ENCODE data around the gene LCN12. TPM values are rescaled to one million over a fixed set of nuclear protein-coding genes. Genes with fewer than 3 reads are reported as not detected.

The LCN12 gene
- total RNA-seq, 2 donors from 2014 or later, result 0.64 to 2.0 TPM

DNA sequence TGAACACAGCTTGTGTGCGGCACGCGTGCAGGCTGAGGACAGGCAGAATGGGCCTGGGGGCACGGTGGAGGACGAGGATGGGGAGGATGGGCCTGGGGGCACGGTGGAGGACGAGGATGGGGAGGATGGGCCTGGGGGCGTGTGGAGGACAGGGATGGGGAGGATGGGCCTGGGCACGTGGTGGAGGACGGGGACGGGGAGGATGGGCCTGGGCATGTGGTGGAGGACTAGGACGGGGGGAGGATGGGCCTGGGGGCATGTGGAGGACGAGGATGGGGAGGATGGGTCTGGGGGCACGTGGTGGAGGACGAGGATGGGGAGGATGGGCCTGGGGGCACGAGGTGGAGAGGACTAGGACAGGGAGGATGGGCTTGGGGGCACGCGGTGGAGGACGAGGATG is 29.5 kb upstream of the LCN12 start:
- no peaks in the 10 kb centered on the region for H3K9me3 Mint-ChIP-seq
- H3K27ac Mint-ChIP-seq, result peak overlapping the region; percentile 27 to 81
- ATAC-seq (no peak), DNase-seq (ENCODE audit: low spot score in 2 of 2) (no peak)
- peaks cover 0 to 11% of the 10 kb centered on the region in 2 donors for H3K36me3 Mint-ChIP-seq

DNA sequence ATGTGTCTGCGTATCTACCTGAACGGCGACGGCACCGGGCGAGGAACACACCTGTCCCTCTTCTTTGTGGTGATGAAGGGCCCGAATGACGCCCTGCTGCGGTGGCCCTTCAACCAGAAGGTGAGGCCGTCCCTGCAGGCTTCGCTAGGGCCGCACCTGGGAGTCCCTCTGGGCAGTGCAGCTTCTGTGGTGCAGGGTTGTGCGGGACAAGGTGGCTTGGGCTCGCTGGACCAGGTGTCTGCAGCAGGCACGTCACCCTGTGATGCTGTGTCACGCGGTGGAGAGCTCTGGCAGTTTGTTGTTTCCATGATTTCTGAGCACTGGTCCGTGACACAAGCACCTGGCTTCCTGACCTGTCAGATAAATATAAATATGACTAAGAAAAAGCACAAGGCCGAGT is 28.2 kb upstream of the LCN12 start:
- no peak overlapping the region for H3K27ac Mint-ChIP-seq
- DNase-seq (ENCODE audit: low spot score in 2 of 2) (no peak), ATAC-seq (no peak)
- no peaks in the 10 kb centered on the region for H3K9me3 Mint-ChIP-seq
- peaks cover 0 to 16% of the 10 kb centered on the region in 2 donors for H3K36me3 Mint-ChIP-seq

DNA sequence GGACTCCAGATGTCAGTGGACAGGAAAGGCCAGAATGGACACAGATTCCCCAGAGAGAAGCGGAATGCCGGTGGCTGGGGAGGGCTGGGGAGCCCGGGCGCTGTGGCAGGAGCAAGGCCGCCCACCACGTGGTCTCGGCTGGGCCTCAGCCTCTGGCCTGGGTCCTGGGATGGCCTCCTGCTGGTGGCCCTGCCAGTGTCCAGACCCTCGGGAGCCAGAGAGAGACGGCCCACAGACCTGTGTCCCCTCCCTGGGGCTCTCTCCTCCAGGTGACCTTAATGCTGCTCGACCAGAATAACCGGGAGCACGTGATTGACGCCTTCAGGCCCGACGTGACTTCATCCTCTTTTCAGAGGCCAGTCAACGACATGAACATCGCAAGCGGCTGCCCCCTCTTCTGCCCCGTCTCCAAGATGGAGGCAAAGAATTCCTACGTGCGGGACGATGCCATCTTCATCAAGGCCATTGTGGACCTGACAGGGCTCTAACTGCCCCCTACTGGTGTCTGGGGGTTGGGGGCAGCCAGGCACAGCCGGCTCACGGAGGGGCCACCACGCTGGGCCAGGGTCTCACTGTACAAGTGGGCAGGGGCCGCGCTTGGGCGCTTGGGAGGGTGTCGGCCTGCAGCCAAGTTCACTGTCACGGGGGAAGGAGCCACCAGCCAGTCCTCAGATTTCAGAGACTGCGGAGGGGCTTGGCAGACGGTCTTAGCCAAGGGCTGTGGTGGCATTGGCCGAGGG is 26.5 kb upstream of the LCN12 start:
- DNase-seq (ENCODE audit: low spot score in 2 of 2), result no peak
- Mint-ChIP-seq H3K9me3 (no peaks in the 10 kb centered on the region), H3K36me3 (peaks cover 0 to 9% of the 10 kb centered on the region in 2 donors), H3K27ac (no peak overlapping the region)
- no peak for ATAC-seq

DNA sequence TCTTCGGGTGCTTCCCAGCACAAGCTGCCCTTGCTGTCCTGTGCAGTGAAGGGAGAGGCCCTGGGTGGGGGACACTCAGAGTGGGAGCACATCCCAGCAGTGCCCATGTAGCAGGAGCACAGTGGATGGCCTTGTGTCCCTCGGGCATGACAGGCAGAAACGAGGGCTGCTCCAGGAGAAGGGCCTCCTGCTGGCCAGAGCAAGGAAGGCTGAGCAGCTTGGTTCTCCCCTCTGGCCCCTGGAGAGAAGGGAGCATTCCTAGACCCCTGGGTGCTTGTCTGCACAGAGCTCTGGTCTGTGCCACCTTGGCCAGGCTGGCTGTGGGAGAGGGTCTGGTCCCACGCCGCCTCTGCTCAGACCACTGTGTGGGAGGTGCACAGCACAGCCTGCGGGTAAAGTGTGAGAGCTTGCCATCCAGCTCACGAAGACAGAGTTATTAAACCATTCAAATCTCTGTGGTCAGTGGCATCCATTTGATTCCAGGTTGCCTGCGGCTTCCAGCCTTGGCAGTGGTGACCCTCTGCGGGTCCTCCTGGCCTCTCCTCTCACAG is 25.8 kb upstream of the LCN12 start:
- Mint-ChIP-seq H3K9me3 (no peaks in the 10 kb centered on the region), H3K27ac (peak overlapping the region in 1 of 2 donors; percentile 80), H3K36me3 (peaks cover under 1 to 9% of the 10 kb centered on the region in 2 donors)
- DNase-seq (ENCODE audit: low spot score in 2 of 2), result no peak
- ATAC-seq, result peak in 1 of 2 donors; percentile 21

DNA sequence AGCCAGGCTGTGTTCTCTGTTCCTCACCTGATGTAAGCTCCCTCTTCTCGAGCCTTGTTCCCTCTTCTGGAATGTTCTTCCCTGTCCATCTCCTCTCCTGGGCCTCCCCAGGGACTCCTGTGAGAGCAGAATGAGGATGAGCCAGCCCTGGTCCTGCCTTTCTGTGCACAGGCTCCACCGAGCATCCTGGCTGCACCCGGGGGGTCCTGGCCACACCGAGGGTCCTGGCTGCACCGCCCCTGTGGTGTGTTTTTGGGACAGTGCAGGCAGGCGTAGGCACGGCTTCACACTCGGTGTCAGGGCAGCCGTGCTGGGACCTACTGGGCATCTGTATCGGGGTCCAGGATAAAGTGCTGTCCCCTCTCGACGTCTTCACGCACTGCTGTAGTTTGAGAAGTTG is 25.3 kb upstream of the LCN12 start:
- no peaks in the 10 kb centered on the region for H3K9me3 Mint-ChIP-seq
- DNase-seq (ENCODE audit: low spot score in 2 of 2) (no peak), ATAC-seq (no peak)
- peak overlapping the region in 1 of 2 donors; percentile 80 for H3K27ac Mint-ChIP-seq
- H3K36me3 Mint-ChIP-seq, result peaks cover 6 to 9% of the 10 kb centered on the region in 2 donors

DNA sequence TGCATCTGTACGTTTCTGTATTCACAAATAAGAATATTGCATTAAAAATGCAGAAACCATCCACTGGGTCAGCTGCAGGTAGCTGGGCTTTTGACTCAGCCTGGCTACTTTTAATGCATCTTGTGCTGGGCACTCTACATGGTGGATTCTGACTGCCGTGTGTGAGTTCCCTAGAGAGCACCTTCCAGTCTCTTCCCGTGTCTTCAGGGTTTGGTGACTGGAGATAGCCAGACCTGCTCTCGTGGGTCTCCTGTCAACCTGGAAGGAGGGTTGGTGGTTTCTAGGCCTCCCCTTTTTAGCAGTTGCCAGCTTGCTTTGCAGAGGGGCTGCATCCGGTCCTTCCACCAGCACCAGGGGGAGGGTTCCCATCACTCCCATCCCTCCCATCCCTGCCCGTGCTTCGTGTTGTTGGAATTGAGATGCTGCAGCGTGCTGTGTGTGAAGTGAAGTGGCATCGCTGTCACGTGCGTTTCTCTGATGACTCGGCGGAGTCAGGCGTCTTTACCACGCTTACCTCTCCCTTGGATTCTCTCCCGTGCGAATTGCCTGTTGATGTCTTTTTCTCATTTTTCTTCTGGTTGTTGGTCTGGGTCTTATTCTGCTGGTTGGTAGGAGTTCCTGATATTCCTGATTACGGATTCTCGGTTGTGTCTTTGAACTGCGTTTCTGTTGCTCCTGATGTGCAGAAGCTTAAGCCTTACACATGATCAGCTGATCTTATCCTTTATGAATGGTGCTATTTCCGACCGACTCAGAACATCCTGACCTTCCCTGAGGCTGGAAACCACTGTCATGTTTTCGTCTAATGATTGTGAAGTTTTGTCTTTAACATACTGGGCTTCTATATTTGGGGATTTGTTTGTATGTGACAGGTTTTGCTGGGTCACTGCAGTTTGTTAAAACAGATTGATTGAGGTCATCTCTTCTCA is 24.5 kb upstream of the LCN12 start:
- Mint-ChIP-seq H3K9me3 (no peaks in the 10 kb centered on the region), H3K27ac (peak overlapping the region; percentile 63 to 80), H3K36me3 (peaks cover 9 to 13% of the 10 kb centered on the region in 2 donors)
- DNase-seq (ENCODE audit: low spot score in 2 of 2) (no peak), ATAC-seq (no peak)

DNA sequence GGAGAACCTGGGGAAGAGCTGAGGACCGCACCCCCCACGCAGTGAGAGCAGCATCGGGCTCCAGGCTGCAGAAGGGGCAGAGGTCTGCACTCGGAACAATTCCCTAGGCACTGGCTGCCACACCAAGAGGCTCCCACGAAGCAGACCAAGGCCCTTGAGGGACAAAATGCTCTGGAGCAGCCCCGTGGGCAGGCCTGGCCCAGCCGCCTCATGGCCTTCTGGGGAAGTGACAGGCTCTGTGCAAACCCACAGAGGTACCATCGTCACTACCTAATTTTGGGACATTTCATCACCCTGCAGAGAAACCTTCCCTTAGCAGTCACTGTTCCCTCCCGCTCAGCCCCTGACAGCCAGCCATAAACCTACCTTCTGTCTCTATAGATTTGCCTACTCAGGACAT is 23.5 kb upstream of the LCN12 start:
- ATAC-seq, result peak; percentile 14 to 36
- Mint-ChIP-seq H3K27ac (peak overlapping the region in 1 of 2 donors; percentile 75), H3K36me3 (peaks cover 9 to 20% of the 10 kb centered on the region in 2 donors), H3K9me3 (peaks cover 0 to 6% of the 10 kb centered on the region in 2 donors)
- no peak for DNase-seq (ENCODE audit: low spot score in 2 of 2)

DNA sequence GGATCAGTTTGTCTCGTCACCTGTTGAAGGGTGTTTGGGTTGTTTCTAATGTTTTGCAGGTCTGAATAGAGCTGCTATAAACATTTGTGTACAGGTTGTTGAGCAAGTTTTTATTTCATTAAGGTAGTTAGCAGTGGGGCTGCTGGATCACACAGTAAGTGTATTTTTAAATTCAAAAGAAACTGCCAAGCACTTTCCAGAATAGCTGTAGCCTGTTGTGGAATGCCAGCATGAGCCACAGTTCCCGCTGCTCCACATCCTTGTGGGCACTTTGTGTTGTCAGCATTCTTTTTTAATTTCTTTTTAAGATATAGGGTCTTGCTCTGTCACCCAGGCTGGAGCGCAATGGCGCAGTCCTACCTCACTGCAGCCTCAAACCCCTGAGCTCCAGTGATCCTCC is 22.1 kb upstream of the LCN12 start:
- Mint-ChIP-seq H3K36me3 (peaks cover 9 to 20% of the 10 kb centered on the region in 2 donors), H3K27ac (peak overlapping the region; percentile 31 to 47), H3K9me3 (peaks cover 0 to 6% of the 10 kb centered on the region in 2 donors)
- no peak for DNase-seq (ENCODE audit: low spot score in 2 of 2)
- ATAC-seq, result no peak

DNA sequence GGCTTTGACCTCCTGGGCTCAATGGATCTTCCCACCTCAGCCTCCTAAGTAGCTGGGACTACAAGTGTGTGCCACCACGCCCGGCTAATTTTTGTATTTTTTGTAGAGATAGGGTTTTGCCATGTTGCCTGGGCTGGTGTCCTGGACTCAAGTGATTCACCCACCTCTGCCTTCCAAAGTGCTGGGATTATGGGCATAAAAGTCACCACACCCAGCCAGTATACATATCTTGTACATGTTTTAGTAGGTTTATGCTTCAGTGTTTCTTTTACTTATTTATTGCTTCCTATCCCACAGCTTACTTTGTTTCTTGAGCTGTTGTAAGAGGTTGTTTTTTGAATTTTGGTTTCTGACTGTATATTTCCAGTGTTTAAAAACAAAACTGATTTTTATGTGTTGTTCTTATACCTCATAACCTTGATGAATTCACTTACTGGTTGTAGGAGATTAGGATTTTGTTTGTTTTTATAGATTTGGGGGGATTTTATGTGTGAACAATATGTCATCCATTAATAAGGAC is 20.4 kb upstream of the LCN12 start:
- Mint-ChIP-seq H3K36me3 (peaks cover 9 to 20% of the 10 kb centered on the region in 2 donors), H3K27ac (peak overlapping the region; percentile 12 to 14), H3K9me3 (peaks cover 0 to 6% of the 10 kb centered on the region in 2 donors)
- DNase-seq (ENCODE audit: low spot score in 2 of 2) (no peak), ATAC-seq (no peak)

DNA sequence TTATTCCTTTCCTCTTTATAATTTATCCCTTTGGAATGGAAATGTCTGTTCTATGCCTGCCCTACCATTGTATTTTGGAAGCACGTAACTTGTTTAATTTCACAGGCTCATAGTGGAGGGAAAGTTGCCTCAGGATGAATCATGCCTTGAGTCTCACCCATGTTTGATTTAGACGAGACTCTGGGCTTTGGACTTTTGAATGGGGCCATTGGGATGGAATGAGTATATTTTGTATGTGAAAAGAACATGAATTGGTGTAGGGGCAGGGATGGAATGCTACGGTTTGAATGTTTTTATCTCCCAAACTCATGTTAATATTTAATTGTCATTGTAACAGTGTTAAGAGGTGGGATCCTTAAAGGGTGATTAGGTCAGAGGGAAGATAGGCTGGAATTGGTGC is 17.8 kb upstream of the LCN12 start:
- no peak for ATAC-seq
- Mint-ChIP-seq H3K9me3 (peaks cover 0 to 6% of the 10 kb centered on the region in 2 donors), H3K27ac (peak overlapping the region in 1 of 2 donors; percentile 53), H3K36me3 (peaks cover 0 to 30% of the 10 kb centered on the region in 2 donors)
- no peak for DNase-seq (ENCODE audit: low spot score in 2 of 2)

DNA sequence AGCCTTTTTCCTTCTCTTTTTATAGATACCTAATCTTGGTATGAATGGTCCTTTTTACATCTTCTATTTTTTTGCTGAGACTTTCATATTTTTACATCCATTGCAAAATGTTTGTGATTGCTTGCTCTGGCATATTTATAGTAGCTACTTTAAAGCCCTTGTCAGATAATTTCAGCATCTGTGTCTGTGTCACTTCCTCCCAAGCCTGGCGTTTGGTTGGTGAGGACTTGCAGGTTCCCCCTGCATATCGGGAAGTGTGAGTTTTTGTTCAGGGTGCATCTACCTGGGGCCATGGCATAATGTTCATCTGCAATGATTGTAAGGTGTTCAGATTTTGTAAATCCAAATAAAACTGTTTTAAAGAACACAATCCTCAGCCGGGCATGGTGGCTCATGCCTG is 16.4 kb upstream of the LCN12 start:
- DNase-seq (ENCODE audit: low spot score in 2 of 2) (no peak), ATAC-seq (no peak)
- Mint-ChIP-seq H3K9me3 (peaks cover 0 to 6% of the 10 kb centered on the region in 2 donors), H3K36me3 (peaks cover 0 to 34% of the 10 kb centered on the region in 2 donors), H3K27ac (no peak overlapping the region)

DNA sequence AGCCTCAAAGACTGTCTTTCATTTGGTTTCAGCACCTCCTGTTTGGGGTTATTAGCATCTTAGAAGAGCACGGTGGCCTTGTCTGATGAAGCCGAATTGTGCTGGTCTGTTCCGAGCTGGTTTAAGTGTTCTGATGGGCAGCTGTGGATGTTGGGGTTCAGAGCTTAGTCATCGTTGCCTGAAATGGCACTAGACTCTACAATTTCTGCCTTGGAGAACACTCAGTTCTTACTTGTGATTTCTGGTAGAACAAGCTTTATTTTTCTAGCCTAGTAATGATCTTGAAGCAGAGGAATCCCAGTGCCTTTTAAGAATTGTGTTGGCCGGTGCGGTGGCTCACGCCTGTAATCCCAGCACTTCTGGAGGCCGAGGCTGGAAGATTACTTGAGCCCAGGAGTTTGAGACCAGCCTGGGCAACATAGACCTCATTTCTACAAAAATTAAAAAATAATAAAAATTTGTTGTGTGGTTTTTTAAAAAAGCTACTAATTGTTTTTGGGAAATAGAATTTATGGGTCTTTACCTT is 15.4 kb upstream of the LCN12 start:
- Mint-ChIP-seq H3K27ac (no peak overlapping the region), H3K9me3 (peaks cover 0 to 6% of the 10 kb centered on the region in 2 donors), H3K36me3 (peaks cover 7 to 28% of the 10 kb centered on the region in 2 donors)
- no peak for ATAC-seq
- DNase-seq (ENCODE audit: low spot score in 2 of 2), result no peak

DNA sequence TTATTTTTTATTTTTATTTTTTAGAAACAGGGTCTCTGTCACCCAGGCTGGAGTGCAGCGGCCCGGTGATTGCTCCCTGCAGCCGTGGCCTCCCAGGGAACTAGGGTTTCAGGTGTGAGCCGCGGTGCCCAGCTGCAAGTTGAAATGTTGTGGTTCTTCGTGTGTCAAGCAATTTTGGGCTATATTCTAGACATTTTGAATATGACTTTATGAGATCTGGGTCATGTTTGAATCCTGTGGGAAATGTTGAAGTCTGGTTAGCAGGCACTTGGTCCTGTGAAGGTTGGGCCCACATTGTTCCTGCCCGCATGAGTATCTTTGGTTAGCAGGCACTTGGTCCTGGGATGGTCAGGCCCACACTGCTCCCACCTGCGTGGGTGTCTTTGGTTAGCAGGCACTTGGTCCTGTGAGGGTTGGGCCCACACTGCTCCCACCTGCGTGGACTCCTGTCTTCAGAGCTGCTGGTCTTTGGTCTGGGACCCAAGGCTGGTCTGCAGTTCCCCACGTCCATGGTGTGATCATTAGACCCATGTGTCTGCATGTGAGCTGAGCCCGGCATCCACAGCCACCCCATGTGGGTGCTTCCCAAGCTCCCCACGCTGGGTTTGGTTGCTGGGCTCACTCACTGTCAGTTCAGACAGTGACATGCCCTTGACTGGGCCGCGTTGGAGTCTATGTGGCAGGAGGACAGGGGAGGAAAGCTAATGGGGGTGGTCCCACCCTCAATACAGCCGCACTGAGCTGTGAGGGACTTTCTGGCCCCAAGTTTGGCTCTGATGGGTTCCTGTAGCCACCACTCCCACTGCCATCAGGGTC is 14.7 kb upstream of the LCN12 start:
- Mint-ChIP-seq H3K27ac (no peak overlapping the region), H3K36me3 (peaks cover 11 to 22% of the 10 kb centered on the region in 2 donors), H3K9me3 (peaks cover 0 to 6% of the 10 kb centered on the region in 2 donors)
- DNase-seq (ENCODE audit: low spot score in 2 of 2) (no peak), ATAC-seq (no peak)

DNA sequence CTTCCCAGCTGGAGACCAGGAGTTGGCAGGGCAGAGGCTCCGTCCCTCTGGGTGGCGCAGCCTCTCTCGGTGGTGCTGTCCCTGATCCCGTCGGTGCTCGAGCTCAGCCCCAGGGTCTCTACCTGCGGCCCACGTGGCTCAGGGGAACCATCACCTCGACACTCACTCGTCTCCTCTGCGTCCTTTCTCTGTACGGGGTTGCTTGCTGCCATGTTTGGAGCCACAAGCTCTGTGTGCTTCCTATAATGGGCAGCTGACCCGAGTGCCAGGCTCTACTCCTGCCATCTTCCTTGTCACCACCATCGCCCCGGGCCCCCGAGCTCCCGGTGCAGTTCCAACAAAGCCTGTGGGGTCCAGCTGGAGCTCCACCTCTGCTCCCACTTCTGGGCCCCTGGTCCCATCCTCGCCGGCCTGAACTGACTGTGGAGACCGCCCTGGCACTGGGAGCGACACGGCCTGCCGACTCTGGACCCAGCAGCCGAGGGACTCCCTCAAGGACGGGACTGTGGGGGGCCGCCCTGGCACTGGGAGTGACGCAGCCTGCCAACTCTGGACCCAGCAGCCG is 12.6 kb upstream of the LCN12 start:
- Mint-ChIP-seq H3K27ac (peak overlapping the region; percentile 32 to 85), H3K9me3 (no peaks in the 10 kb centered on the region), H3K36me3 (peaks cover 11 to 14% of the 10 kb centered on the region in 2 donors)
- ATAC-seq (no peak), DNase-seq (ENCODE audit: low spot score in 2 of 2) (no peak)

DNA sequence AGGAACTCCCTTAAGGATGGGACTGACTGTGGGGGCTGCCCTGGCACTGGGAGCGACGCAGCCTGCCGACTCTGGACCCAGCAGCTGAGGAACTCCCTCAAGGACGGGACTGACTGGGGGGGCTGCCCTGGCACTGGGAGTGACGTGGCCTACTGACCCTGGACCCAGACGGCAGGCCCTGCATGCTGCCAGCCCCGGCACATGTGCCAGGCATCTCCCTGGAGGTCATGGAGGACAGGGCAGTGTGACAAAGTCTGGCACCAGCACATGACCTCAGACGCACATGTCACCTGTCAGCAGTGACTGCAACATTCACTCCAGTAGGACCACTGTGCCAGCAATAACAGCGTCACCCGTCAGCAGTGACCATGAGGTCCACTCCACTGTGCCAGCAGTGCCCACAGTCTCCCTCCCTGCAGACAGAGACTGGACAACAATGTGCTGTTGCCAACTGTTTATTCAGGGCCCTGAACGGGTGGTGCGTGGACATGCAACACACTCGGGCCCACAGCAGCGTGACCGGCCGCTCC is 12.0 kb upstream of the LCN12 start:
- no peaks in the 10 kb centered on the region for H3K9me3 Mint-ChIP-seq
- DNase-seq (ENCODE audit: low spot score in 2 of 2) (no peak), ATAC-seq (no peak)
- H3K36me3 Mint-ChIP-seq, result peaks cover 11 to 14% of the 10 kb centered on the region in 2 donors
- peak overlapping the region in 1 of 2 donors; percentile 32 for H3K27ac Mint-ChIP-seq

Measured in activated naive CD4-positive, alpha-beta T cell treated with anti-CD3 and anti-CD28 coated beads, Interleukin-2, amount 50 U/mL, for 72 hours (primary cell).